ENCODE results near the gene ABLIM1. TPM values are rescaled to one million over a fixed set of nuclear protein-coding genes. Genes with fewer than 3 reads are reported as not detected.

The ABLIM1 gene
- total and polyA plus RNA-seq, 10 of the 15 experiments (the other 5 are each of a cell fraction or from before 2014, with no cell fraction given) = 14.2 to 50.5 (median 28.1) TPM

DNA sequence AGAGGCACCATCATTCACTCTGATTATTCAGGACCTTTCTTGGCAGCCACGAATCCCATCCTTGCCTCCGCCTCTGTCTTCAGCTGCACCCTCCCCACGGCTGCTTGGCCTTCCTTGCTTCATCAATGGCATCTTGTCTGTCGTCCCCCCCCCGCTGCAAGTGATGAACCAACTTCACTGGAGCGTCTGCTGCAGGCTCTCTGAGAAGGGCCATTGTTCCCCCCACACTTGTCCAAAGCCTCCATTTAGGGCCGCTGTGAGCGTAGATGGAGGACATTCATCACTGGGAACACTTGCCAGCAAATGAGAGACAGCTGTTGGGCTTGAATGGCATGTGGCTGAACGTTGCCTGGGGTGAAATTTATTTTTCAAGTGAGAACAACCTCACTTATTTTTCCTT, 273.9 kb downstream of the ABLIM1 start (continued):
- TF ChIP-seq, protein P1, sequence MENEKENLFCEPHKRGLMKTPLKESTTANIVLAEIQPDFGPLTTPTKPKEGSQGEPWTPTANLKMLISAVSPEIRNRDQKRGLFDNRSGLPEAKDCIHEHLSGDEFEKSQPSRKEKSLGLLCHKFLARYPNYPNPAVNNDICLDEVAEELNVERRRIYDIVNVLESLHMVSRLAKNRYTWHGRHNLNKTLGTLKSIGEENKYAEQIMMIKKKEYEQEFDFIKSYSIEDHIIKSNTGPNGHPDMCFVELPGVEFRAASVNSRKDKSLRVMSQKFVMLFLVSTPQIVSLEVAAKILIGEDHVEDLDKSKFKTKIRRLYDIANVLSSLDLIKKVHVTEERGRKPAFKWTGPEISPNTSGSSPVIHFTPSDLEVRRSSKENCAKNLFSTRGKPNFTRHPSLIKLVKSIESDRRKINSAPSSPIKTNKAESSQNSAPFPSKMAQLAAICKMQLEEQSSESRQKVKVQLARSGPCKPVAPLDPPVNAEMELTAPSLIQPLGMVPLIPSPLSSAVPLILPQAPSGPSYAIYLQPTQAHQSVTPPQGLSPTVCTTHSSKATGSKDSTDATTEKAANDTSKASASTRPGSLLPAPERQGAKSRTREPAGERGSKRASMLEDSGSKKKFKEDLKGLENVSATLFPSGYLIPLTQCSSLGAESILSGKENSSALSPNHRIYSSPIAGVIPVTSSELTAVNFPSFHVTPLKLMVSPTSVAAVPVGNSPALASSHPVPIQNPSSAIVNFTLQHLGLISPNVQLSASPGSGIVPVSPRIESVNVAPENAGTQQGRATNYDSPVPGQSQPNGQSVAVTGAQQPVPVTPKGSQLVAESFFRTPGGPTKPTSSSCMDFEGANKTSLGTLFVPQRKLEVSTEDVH (IDR thresholded peaks at IDR 0.05; ENCODE audit: low read depth, partially characterized antibody) = no peak

Small RNAs within 50 kb of the gene (small RNA-seq; reads per million reads assigned to genes)
- not detected for gene RN7SL384P

Other genes with a start within 250 kb of the ABLIM1 start
- gene FHIP2A, start 163.5 kb upstream of the ABLIM1 start, total RNA-seq (2014; rRNA removed) = 10.2 and 14.0 TPM in 2 replicates
- gene FHIP2A, start 163.5 kb upstream of the ABLIM1 start, total RNA-seq (2014; rRNA removed; fragmentation: Illumina TruSeq; extraction: Trizol) = 17.3 and 18.0 TPM in 2 replicates
- 26.6 and 30.4 TPM in 2 replicates for gene FHIP2A, start 163.5 kb upstream of the ABLIM1 start, total RNA-seq (2021)
- 16.8 and 24.1 TPM in 2 replicates for gene FHIP2A, start 163.5 kb upstream of the ABLIM1 start, polyA plus RNA-seq (2011; rRNA removed)
- 18.0 and 21.6 TPM in 2 replicates for gene FHIP2A, start 163.5 kb upstream of the ABLIM1 start, polyA plus RNA-seq (2014; fragmentation: Illumina TruSeq; extraction: Trizol)
- gene FHIP2A, start 163.5 kb upstream of the ABLIM1 start, polyA plus RNA-seq (2014; fragmentation: Nextera tagmentation; extraction: Ambion mirVana) = 1 to 10 TPM; 6.8 to 9.2 TPM
- 10.7 and 13.0 TPM in 2 replicates for gene FHIP2A, start 163.5 kb upstream of the ABLIM1 start, polyA plus RNA-seq (2014; rRNA removed)
- 10 to 100 TPM; 20.7 to 26.5 TPM for gene FHIP2A, start 163.5 kb upstream of the ABLIM1 start, polyA plus RNA-seq (2016; fragmentation: Nextera tagmentation; extraction: Ambion mirVana)